ENCODE measurements around the gene FAM177A1. TPM values are rescaled to one million over a fixed set of nuclear protein-coding genes. Genes with fewer than 3 reads are reported as not detected.

Gene FAM177A1
- total and polyA plus RNA-seq, 11 donors, result 56.3 to 129 (median 97.1) TPM

DNA sequence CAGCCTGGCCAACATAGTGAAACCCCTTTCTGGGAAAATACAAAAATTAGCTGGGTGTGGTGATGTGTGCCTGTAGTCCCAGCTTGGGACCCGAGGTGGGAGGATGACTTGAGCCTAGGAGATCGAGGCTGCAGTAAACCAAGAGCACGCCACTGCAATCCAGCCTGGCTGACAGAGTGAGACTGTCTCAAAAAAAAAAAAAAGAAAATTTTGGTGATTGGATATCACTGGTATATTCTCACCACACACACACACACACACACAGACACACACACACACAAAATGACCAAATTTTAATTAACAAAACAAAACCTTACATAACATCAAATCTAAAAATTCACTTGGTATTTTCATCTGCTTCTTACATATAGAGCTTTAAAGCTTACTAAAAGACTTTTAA lies 3.4 kb upstream of the FAM177A1 start:
- H3K36me3 ChIP-seq, result no peaks in the 10 kb centered on the region
- no peak overlapping the region for H3K4me3 ChIP-seq
- 86 to 94% (median 91%) methylated on average over 3 of the region's 3 CpGs for WGBS, 4 donors
- no peaks in the 10 kb centered on the region for H3K9me3 ChIP-seq
- ATAC-seq (no peak), DNase-seq (no peak)
- peaks cover 0 to 15% (median 8%) of the 10 kb centered on the region in 12 donors for H3K4me1 ChIP-seq
- TF ChIP-seq, protein P1, sequence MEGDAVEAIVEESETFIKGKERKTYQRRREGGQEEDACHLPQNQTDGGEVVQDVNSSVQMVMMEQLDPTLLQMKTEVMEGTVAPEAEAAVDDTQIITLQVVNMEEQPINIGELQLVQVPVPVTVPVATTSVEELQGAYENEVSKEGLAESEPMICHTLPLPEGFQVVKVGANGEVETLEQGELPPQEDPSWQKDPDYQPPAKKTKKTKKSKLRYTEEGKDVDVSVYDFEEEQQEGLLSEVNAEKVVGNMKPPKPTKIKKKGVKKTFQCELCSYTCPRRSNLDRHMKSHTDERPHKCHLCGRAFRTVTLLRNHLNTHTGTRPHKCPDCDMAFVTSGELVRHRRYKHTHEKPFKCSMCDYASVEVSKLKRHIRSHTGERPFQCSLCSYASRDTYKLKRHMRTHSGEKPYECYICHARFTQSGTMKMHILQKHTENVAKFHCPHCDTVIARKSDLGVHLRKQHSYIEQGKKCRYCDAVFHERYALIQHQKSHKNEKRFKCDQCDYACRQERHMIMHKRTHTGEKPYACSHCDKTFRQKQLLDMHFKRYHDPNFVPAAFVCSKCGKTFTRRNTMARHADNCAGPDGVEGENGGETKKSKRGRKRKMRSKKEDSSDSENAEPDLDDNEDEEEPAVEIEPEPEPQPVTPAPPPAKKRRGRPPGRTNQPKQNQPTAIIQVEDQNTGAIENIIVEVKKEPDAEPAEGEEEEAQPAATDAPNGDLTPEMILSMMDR (IDR thresholded peaks at IDR 0.05), result no peak
- no peak for TF ChIP-seq POLR2A (IDR thresholded peaks at IDR 0.05)
- intact Hi-C loops (cut with DNase I), result loop anchor here in 4 of 10 donors (5.0 to 10.0 kb wide), 3 partner anchors 58 to 370 kb away; partner anchors contain the start of genes NFKBIA (in 2 of the 4) and SRP54 (in 2 of the 4)
- no peaks in the 10 kb centered on the region for H3K27me3 ChIP-seq
- H3K27ac ChIP-seq, result no peak overlapping the region

DNA sequence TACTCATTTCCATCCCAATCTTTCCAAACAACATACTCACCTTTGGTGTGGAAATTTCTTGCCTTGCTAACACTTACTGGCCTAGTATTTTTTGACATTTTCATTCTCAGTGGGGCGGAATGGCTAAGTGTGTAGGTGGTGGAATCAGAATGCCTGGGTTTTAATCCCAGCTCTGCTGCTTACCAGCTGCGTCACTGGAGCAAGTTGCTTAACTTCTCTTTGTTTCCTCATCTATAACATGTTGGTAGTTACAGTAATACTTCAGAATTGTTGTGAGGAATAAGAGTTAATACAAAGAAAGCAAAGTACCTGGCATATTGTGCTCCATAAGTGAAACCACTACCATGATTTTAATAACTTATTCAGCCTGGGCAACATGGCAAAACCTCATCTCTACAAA lies 3.0 kb upstream of the FAM177A1 start:
- WGBS, 4 donors, result 96 to 100% (median 98%) methylated on average over 2 of the region's 2 CpGs
- H3K9me3 ChIP-seq, result no peaks in the 10 kb centered on the region
- no peak for DNase-seq
- no peaks in the 10 kb centered on the region for H3K36me3 ChIP-seq
- H3K4me1 ChIP-seq, result peaks cover 0 to 19% (median 12%) of the 10 kb centered on the region in 12 donors
- intact Hi-C loops (cut with DNase I), result loop anchor here in 4 of 10 donors (5.0 to 10.0 kb wide), 3 partner anchors 58 to 369 kb away; partner anchors contain the start of genes NFKBIA (in 2 of the 4) and SRP54 (in 2 of the 4)
- H3K4me3 ChIP-seq, result no peak overlapping the region
- H3K27me3 ChIP-seq, result no peaks in the 10 kb centered on the region
- TF ChIP-seq, protein P1 (IDR thresholded peaks at IDR 0.05), result no peak
- TF ChIP-seq POLR2A (IDR thresholded peaks at IDR 0.05), result no peak
- no peak overlapping the region for H3K27ac ChIP-seq
- no peak for ATAC-seq

DNA sequence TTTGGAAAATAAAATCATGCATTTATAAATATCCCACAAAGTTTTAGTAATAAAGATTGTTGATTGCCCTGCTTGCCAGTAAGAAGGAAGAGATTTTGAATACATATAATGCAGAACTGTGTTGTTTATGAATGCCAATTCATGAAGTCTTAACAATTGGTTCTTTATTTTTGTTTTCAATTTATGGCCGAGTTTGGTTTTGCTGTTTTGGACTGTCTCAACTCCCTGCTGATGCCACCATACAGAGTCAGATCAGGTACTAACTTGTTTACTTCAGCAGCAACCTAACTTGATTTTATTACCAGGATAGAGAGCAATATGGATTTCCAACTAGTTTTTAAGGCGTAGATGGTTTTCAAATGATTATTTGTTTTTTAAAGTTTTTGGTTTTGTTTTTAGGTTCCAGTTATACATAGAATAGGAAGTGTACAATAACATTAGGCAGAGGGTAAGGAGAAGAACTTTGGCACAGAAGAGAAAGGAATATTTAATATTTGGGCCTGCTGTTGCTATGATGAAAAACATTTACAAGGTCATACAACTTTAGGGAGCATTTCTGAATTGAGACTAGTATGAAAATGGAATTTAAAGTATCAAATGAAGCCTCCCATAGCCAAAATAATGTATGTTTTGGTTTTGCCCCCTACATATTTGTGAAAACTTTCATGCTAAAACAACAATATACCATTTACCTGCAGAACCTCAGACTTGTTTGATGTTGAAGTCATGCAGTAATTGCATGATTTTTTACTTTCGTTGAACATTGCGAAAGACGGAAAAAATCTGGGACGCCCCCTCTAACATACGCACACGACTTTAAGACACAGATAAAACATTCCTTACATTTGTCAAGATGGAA lies 904 bp upstream of the FAM177A1 start:
- 26 to 34% (median 27%) methylated on average over 8 of the region's 8 CpGs for WGBS, 4 donors
- H3K27me3 ChIP-seq, result no peaks in the 10 kb centered on the region
- H3K36me3 ChIP-seq, result peaks cover 0 to 14% (median 0%) of the 10 kb centered on the region in 9 donors
- no peaks in the 10 kb centered on the region for H3K9me3 ChIP-seq
- DNase-seq, result no peak
- peak overlapping the region; percentile 7 to 95 (median 84) for H3K4me3 ChIP-seq
- H3K27ac ChIP-seq, result peak overlapping the region; percentile 91 to 99 (median 96)
- no peak for TF ChIP-seq POLR2A (IDR thresholded peaks at IDR 0.05)
- TF ChIP-seq, protein P1 (IDR thresholded peaks at IDR 0.05), result no peak
- no peak for ATAC-seq
- H3K4me1 ChIP-seq, result peaks cover 0 to 36% (median 20%) of the 10 kb centered on the region in 12 donors
- intact Hi-C loops (cut with DNase I), result loop anchor here in 7 of 10 donors (5.0 to 10.0 kb wide), 8 partner anchors 60 to 367 kb away; partner anchors contain the start of genes SRP54 (in 4 of the 7), NFKBIA (in 3 of the 7), CFL2 (in 1 of the 7) and PPP2R3C (in 1 of the 7)

DNA sequence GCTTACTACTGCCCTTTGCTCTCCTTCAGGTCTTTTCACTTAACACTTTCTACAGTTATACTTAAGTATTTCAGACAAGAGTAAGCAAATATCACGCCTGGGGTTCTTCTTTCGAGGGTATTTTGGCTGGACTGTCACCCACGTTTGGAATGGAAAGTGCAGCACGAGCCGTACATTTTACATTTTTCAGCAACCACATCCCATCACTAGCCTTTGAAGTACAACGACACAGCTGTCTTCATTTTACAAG lies 349 bp upstream of the FAM177A1 start:
- WGBS, 4 donors, result 0 to 3% (median 0%) methylated on average over 6 of the region's 6 CpGs
- H3K4me1 ChIP-seq, result peaks cover 0 to 42% (median 23%) of the 10 kb centered on the region in 12 donors
- peak overlapping the region; percentile 7 to 95 (median 84) for H3K4me3 ChIP-seq
- no peak for DNase-seq
- H3K27ac ChIP-seq, result peak overlapping the region; percentile 91 to 99 (median 96)
- peaks cover 0 to 19% (median 0%) of the 10 kb centered on the region in 9 donors for H3K36me3 ChIP-seq
- H3K9me3 ChIP-seq, result no peaks in the 10 kb centered on the region
- no peaks in the 10 kb centered on the region for H3K27me3 ChIP-seq
- intact Hi-C loops (cut with DNase I), result loop anchor here in 7 of 10 donors (1.0 to 10.0 kb wide), 10 partner anchors 61 to 367 kb away; partner anchors contain the start of genes PPP2R3C (in 4 of the 7), SRP54 (in 4 of the 7), NFKBIA (in 3 of the 7) and CFL2 (in 1 of the 7)
- TF ChIP-seq POLR2A (IDR thresholded peaks at IDR 0.05), result no peak
- TF ChIP-seq, protein P1 (IDR thresholded peaks at IDR 0.05), result no peak
- peak in 1 of 4 donors; percentile 1 for ATAC-seq

All from heart left ventricle (tissue), 16 donors.